Esophagus squamous epithelium (tissue), 5 donors: ENCODE results near the gene TJP3. TPM values are rescaled to one million over a fixed set of nuclear protein-coding genes. Genes with fewer than 3 reads are reported as not detected.

ENCODE experiments used
- DNase-seq: peaks from one replicate; lab custom pipeline; 2025; lab: John Stamatoyannopoulos, UW
- H3K27ac ChIP-seq, 4 donors: fragments of 200-600 bp; sonication (generic); one replicate each; pipeline ENCODE4 v1.5.1; 2016 to 2019; ENCODE audit warnings: mild to moderate bottlenecking in 1 of 4
- H3K27me3 ChIP-seq, 4 donors: fragments of 200-600 bp; sonication (generic); 1 replicate in 3 of 4; 2 replicates in 1 of 4; pipeline versions ENCODE4 v1.5.1 to v1.6.0; 2017 to 2021; ENCODE audit warnings: antibody characterized with exemption in 1 of 4
- H3K36me3 ChIP-seq, 3 donors: fragments of 200-600 bp; sonication (generic); one replicate each; pipeline ENCODE4 v1.5.1; 2016 to 2019
- H3K4me1 ChIP-seq, 3 donors: fragments of 200-600 bp; sonication (generic); one replicate each; pipeline ENCODE4 v1.5.1; 2017 to 2019
- H3K4me3 ChIP-seq, 4 donors: fragments of 200-600 bp; sonication (generic); 1 replicate in 3 of 4; 2 replicates in 1 of 4; pipeline ENCODE4 v1.5.1; 2016 to 2019; ENCODE audit warnings: mild to moderate bottlenecking in 2 of 4, moderate library complexity in 1 of 4
- H3K9me3 ChIP-seq, 3 donors: fragments of 200-600 bp; sonication (generic); one replicate each; pipeline ENCODE4 v1.5.1; 2016 to 2019
- POLR2A ChIP-seq, 4 donors: fragments of 450-650 bp; IDR thresholded peaks; one replicate each; pipeline ENCODE4 v1.6.1; 2017; ENCODE audit warnings: antibody characterized with exemption in 4 of 4, mild to moderate bottlenecking in 4 of 4, moderate library complexity in 3 of 4
- WGBS, 2 donors: methylation state at CpG; one replicate each; pipeline ENCODE4 v1.1.5; 2018; 5-methylcytosine and 5-hydroxymethylcytosine counted together
- intact Hi-C: fragments of 100-400 bp; cut with DNase I; formaldehyde crosslinking; loops from one replicate; pipeline ENCODE4 v1.15.0; 2022
- total RNA-seq, 4 donors: library from RNA; depleted of rRNA; stranded (reverse); fragments of >200 nt; gene quantifications; one replicate each; pipeline ENCODE4 v1.1.0, GENCODE V29; 2016
- TF ChIP-seq, protein P1 (sequence below), 6 experiments: fragments of 450-650 bp in 4 of 6; fragments of 200-600 bp in 2 of 6; sonication (generic) in 2 of 6; IDR thresholded peaks; one replicate each; pipeline ENCODE4 v1.5.1; 2016 to 2019; ENCODE audit warnings: antibody characterized with exemption in 6 of 6, mild to moderate bottlenecking in 4 of 6, moderate library complexity in 4 of 6
- donor health status: DM: yes; HTN: yes; CAD: no.

Gene TJP3
- total RNA-seq, 4 donors from 2014 or later = 23.7 to 71.1 (median 28.0) TPM

DNA sequence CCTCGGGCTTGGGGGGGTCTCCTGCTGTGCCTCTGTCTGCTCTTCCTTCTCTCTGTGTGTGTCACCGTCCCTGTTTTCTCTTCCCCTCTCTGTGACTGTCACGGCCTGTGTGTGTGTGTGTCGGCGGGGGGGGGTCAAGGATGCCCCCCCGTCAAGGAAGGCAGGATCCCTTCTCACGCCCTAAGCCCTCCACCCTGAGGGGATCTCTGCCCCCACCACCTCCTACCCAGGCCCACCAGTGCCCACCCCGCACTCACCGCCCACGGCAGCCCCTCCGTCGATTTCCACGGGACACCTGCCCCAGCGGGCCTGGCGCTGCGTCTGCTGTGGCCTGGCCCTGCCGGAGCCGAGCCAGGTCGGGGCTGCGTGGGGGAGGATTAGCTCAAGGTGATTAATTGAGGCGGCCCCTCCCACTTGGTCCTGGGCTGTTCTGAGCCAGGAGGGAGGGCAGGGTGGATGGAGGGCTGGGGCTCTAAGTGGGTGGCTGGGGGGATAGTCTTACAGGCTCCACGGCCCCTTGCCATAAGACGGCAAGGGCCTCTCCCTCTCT lies 63.8 kb downstream of the TJP3 start, which contains the start of gene RAX2:
TSS of gene RAX2 (minus strand) at position 323 of the 550 bp plus-strand sequence. CDS start 486 bp downstream, outside the sequence.
- Histone ChIP-seq H3K27ac (no peak within 1 kb of the TSS), H3K9me3 (no peaks in the 10 kb centered on the region), H3K27me3 (peaks cover 0 to 10% (median 0%) of the 10 kb centered on the region in 4 donors), H3K36me3 (peaks cover 0 to 31% (median 3%) of the 10 kb centered on the region in 3 donors), H3K4me1 (peaks cover 0 to 5% (median 0%) of the 10 kb centered on the region in 3 donors), H3K4me3 (no peak within 1 kb of the TSS)
- WGBS, 2 donors = 0 to 43% methylated on average over 1 to 4 of the region's 23 CpGs
- no peak for DNase-seq
- TF ChIP-seq POLR2A (IDR thresholded peaks at IDR 0.05) = no peak
- TF ChIP-seq, protein P1, sequence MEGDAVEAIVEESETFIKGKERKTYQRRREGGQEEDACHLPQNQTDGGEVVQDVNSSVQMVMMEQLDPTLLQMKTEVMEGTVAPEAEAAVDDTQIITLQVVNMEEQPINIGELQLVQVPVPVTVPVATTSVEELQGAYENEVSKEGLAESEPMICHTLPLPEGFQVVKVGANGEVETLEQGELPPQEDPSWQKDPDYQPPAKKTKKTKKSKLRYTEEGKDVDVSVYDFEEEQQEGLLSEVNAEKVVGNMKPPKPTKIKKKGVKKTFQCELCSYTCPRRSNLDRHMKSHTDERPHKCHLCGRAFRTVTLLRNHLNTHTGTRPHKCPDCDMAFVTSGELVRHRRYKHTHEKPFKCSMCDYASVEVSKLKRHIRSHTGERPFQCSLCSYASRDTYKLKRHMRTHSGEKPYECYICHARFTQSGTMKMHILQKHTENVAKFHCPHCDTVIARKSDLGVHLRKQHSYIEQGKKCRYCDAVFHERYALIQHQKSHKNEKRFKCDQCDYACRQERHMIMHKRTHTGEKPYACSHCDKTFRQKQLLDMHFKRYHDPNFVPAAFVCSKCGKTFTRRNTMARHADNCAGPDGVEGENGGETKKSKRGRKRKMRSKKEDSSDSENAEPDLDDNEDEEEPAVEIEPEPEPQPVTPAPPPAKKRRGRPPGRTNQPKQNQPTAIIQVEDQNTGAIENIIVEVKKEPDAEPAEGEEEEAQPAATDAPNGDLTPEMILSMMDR (IDR thresholded peaks at IDR 0.05) = no peak
- intact Hi-C loops = no loop called here

DNA sequence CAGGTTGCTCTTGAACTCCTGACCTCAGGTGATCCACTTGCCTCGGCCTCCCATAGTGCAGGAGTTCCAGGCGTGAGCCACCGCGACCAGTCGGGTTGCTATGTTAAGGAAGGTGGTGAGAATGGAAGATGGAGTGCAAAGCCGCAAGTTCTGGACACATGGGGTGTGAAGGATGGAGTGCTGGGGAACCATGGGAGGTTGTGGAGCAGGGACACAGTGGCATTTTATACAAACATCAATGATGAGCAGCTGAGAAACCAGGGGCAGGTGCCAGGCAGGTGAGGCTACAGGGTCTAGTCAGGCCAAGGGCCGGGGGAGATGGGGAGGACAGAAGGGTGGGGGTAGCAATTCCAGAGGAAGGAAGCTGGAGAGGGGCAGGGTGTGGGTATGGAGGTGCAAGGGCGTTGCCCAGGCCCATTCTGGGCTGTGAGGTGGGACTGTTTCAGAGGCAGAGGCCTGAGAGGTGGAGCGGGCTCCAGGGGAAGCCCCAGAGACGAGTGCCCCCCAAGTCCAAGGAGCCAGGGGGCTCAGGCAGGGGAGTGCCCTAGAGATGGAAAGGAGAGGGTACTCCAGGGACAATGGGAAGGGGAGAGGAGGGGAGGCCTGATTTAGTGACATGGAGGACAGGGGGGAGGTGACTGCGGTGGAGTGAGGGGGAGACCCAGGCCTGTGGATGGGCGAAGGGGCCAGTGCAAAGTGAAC lies 65.8 kb downstream of the TJP3 start:
- H3K27me3 ChIP-seq = peaks cover 0 to 14% (median 0%) of the 10 kb centered on the region in 4 donors

DNA sequence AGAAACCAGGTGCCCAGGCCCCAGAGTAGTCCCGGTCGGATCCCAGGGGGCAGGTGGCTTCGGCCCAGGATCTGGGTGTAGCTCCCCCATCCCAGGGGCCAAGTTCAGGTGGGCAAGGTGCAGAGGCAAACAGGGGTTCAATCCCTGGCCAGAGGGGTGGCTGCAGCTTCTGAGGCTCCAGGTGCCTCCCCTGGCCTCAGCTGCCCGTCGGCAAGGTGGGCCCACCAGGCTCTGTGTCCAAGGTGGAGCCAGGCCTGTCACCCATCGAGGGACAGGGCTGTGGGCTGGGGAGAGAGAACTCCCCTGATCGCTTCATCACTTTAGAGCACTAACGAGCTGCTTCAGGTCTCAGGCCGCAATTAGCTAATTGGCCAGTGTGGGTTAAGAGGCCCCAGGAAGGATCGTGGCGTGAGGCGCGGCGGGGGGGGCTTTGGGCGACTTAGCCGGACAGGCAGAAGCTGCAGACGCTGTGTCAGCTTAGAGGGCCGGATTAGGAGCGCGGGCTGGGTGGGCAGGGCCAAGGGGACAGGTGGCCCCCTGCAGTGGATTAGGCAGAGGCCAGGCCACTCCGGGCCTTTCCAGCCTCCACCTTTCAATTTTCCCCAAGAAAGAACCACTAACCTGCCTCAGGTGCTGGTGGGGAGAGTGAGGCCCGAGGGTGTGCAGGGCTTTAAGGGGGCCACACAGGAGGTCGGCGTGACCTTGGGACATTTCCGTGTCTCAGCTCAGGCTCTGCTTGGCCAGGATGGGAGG lies 66.6 kb downstream of the TJP3 start:
- DNase-seq = no peak
- Histone ChIP-seq H3K27me3 (peaks cover 0 to 20% (median 0%) of the 10 kb centered on the region in 4 donors), H3K4me1 (peaks cover 0 to 5% (median 0%) of the 10 kb centered on the region in 3 donors), H3K4me3 (no peak overlapping the region), H3K27ac (no peak overlapping the region), H3K9me3 (no peaks in the 10 kb centered on the region), H3K36me3 (peaks cover 0 to 3% (median 0%) of the 10 kb centered on the region in 3 donors)
- 76% methylated on average over 3 of the region's 25 CpGs; no CpG with 5 or more reads in 1 of the 2 donors for WGBS, 2 donors
- intact Hi-C loops = no loop called here
- TF ChIP-seq, protein P1 (IDR thresholded peaks at IDR 0.05) = no peak
- TF ChIP-seq POLR2A (IDR thresholded peaks at IDR 0.05) = no peak

More for the DNA sequence above, 65.8 kb downstream of the TJP3 start:
- TF ChIP-seq, protein P1 (IDR thresholded peaks at IDR 0.05) = no peak
- no peak for TF ChIP-seq POLR2A (IDR thresholded peaks at IDR 0.05)
- H3K9me3 ChIP-seq = no peaks in the 10 kb centered on the region
- H3K4me1 ChIP-seq = peaks cover 0 to 5% (median 0%) of the 10 kb centered on the region in 3 donors
- intact Hi-C loops = no loop called here
- no peak overlapping the region for H3K4me3 ChIP-seq
- DNase-seq = no peak
- no peak overlapping the region for H3K27ac ChIP-seq
- peaks cover 0 to 11% (median 0%) of the 10 kb centered on the region in 3 donors for H3K36me3 ChIP-seq
- WGBS, 2 donors = 77 to 85% methylated on average over 11 to 12 of the region's 12 CpGs

DNA sequence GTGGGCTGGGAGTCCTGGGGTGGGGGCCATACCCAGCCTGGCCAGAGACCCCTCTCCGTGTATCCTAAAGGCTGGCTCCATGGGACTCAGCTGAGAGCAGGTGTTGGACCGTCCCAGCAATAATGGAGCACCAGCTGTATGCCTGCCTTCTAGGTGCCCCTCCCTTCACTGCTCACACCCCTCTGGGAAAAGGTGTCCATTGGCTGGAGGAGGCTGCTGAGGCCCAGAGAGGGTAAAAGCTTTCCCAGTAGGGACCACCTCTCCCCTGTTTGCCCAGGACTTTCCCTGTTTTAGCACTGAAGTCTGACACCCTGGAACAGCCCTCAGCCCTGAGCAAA lies 67.2 kb downstream of the TJP3 start:
- Histone ChIP-seq H3K27ac (no peak overlapping the region), H3K9me3 (no peaks in the 10 kb centered on the region), H3K4me3 (no peak overlapping the region), H3K27me3 (peaks cover 0 to 20% (median 0%) of the 10 kb centered on the region in 4 donors), H3K4me1 (peaks cover 0 to 5% (median 0%) of the 10 kb centered on the region in 3 donors), H3K36me3 (no peaks in the 10 kb centered on the region)
- WGBS, 2 donors = no CpG with 5 or more reads among the region's 2 CpGs
- TF ChIP-seq, protein P1 (IDR thresholded peaks at IDR 0.05) = no peak
- no peak for TF ChIP-seq POLR2A (IDR thresholded peaks at IDR 0.05)
- DNase-seq = no peak
- intact Hi-C loops = no loop called here
